Measurements from ENCODE around the gene WNT7B.

- TF ChIP-seq CTCF (IDR thresholded peaks at IDR 0.05) (no peak), POLR2A (IDR thresholded peaks at IDR 0.05) (no peak)
These were observed 50.5 kb downstream of the WNT7B start for GRCh38 chr22:45926433-45926832.
